ENCODE measurements around the gene TEX52.
"Not testable (repeated sequence)": the region's sequence is repeated elsewhere in the genome, so short reads cannot be mapped to it uniquely, and the experiment has no call there.

The TEX52 gene

DNA sequence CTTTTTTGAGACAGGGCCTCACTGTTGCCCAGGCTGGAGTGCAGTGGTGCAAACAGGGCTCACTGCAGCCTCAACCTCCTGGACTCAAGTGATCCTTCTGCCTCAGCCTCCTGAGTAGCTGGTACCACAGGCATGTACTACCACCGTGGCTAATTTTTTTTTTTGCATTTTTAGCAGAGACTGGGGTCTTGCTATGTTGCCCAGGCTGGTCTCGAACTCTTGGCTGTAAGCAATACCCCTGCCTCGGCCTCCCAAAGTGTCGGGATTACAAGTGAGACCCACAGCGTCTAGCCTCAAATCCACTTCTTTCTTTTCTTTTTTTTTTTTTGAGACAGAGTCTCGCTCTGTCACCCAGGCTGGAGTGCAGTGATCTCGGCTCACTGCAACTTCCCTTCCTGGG lies 6.6 kb upstream of the TEX52 start:
- not testable (repeated sequence) for DNase-seq

- no peak for DNase-seq
These were observed 6.0 kb upstream of the TEX52 start for GRCh38 chr12:2862876-2863275.

GRCh38 chr12:2860170-2860569 lies 3.3 kb upstream of the TEX52 start:
- DNase-seq: no peak

DNA sequence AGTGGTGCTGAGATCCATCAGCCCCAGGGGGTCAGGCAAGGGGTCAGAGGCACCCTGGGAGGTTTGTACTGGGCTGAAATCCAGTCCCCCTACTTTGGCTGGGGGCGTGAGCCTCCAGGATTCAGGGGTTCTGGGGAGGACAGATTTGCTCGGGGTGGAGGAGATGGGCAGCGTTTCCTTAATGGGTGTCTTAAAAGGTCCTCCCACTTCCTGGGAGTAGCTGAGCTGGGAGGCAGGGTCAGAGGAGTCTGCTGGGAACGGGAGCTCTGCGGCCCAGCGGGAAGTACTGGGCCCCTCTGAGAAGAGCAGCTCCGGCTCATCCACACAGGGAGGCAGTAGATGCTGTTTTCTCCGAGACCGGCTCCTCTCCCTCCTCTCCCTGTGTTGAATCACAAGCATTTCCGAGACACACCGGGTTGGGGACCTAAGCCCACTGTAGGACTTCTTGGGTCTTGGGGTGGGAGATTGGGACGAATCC lies 2.1 kb upstream of the TEX52 start:
- no peak for DNase-seq

- no peak for DNase-seq
These were observed 1.5 kb upstream of the TEX52 start for GRCh38 chr12:2858334-2858733.

GRCh38 chr12:2857576-2857975 lies 737 bp upstream of the TEX52 start:
- no peak for DNase-seq

- DNase-seq: no peak
These were observed 788 bp downstream of the TEX52 start for GRCh38 chr12:2856051-2856450.

DNA sequence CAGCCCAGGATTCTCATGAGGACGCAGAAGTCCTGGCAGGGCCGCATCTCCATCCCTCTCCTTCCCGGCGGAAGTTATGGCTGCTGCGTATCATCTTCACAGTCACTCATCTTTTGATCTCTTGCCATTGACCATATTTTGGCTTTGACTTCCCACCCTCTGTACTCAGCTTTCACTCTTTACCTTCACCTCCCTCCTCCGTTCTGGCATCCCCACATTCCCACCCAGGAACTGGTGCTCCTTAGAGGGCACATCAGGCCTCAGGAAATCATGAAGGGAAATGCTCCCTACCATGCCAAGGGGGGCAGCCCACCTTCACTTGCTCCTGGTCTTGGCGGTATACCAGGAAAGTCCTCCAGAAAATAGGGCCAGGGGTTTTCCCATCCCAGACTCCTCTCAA lies 1.3 kb downstream of the TEX52 start:
- no peak for DNase-seq

- DNase-seq: no peak
These were observed 2.0 kb downstream of the TEX52 start for GRCh38 chr12:2854669-2855453.

DNA sequence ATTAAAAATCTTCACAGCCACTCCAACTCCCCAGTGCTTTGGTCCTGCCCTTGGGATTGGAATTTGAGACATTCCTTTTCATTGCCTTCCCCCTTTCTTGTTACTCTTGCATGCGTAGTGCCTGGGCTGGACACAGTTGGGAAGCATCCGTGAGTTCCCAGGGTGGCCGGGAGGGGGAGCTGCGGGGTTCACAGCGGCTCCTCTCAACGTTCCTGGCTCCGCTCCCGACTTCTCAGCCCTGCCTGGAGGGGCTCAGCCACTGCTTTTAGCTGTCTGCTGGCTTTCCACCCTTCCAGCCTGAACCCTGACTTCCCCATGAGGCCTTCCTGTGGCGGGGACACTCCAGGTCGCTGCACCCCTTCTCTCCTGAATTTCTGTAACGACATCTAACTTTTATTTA lies 3.2 kb downstream of the TEX52 start:
- DNase-seq: peak; percentile 28

- DNase-seq: no peak
These were observed 4.9 kb downstream of the TEX52 start for GRCh38 chr12:2851931-2852330.

DNA sequence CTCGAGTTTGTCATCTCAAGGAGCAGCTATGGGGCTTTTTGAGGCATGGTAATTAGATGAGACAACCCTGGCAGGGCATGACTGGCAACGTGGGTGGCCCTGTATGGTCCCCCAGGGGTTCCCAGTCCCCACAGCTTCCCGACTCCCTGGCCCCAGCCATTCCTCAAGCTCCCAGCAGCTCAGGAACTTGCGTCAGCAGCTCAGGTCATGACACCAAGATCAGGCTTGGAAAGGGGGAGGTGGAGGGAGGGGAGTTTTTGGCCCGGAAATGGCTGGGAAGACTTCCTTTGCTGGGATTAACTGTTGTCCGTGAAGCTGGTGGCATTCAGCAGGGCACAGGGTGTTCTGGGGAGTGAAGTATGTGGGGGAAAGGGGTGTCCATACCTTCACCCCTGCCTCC lies 11.6 kb downstream of the TEX52 start:
- DNase-seq: no peak

- no peak for DNase-seq
These were observed 12.1 kb downstream of the TEX52 start for GRCh38 chr12:2844786-2845185.

DNA sequence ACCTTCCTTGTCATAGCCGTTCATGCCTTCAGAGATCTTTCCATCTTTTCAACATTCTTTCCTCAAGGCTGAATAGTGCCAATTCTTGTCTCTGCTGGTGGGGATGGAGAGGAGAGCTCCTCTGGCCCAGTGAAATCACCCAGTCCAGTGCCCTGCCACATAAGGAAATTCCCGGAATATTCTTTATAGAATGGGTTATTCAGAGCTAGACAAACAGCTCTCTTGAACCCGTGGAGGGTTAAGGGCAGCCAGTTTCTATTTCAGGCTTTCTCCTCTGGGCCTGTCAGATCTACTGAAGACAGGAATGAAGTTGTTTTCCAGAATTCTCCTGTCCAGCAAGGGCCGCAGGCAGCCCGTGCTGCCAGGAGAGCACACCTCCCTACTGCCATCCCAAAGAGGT lies 13.9 kb downstream of the TEX52 start:
- no peak for DNase-seq

DNA sequence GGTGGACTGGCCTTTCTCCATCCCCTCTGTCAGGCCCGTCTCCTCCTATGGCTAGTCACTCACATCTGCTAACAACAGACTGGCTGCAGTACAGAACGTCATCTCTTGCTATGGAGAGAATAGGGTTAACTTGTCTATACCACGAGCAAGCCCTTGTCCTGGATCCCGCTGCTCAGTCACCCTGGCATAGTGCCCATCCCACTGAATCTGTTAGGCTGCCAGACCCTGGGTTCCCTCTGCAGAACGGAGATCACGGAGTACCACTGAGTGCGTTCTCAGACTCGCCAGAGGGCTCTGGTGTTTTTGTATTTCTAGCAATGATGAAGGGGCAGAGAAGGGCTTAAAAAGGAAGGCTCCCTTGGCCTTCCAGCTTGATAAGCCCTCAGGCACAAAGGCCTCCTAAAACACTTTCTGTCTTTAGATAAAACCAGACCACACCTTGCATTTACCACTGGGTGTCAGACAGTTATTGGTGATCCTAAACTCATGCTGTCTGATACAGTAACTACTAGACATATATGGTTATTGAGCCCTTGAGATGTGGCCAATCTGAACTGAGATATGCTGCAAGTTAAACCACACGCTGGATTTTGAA lies 15.7 kb downstream of the TEX52 start:
- DNase-seq: no peak

GRCh38 chr12:2836574-2836973 lies 20.3 kb downstream of the TEX52 start:
- DNase-seq: no peak

DNA sequence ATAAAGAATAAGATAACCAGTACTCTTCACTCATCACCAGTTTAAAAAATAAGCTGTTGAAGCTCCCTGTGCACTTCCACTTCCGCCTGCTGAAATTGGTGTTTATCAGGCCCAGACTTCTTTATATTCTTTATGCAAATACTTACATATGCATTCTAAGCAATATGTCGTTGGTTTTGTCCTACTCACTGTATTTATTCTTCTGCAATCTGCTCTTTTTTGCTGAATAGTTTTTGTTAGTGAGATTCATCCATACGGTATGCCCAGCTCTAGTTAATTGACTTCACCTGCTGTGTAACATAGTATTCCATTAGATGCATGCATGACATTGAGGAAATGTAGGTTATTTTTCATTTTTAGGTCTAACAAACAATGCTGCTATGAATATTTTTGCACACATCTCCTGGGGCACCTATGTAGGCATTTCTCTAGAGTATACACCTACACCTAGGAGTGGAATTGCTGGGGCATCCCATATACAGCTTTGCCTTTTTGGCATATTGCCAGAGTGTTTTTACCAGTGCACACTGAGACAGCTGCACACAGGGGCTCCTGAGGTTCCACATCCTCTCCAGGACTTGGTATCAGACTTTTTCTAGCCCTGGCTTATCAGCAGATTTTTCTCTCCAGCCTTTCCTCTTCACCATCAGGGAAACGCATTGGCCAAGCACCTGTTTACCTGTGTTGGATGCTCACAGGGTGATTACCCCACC lies 21.0 kb downstream of the TEX52 start:
- DNase-seq: no peak

DNA sequence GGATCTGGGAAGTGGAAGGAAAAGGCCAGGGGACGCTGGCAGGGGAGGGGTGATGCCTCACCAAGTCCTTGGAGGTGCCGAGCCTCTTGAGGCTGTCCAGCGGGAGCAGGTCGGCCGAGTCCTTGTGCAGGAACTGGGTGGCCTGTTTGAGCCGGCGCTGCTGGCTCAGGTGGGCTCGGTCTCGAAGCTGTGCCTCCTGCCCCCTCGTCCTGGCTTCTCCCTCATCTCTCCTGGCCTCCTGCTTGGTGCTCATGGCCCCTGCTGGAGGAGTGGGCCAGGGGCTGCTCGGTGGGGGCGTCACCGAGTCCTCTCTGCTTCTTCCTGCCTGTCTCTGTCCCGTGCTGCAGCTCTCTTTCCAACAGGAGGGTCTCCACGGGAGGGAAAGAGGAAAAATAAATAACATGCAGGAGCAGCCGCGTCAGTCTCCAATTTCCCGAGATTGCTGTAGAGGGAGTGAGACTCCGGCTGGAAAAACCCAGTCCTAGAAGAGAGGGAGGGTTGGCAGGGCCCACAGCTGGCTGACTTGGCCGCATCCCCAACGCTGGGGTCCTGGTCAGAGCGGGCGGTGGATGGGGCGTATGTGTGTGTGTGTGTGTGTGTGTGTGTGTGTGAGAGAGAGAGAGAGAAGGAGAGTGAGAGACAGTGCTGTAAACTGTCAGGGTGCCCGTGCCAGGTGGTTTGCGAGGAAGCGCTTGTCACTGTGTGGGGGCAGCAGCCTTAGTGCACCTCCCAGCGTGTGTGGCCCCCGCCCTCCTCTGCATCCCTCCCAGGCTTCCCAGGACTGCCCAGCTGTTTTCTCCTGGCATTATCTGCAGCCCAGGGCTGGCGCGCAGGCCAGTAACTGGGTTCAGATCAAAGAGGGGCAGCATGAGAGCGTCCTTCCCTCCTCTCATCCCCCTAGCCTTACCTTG lies 22.0 kb downstream of the TEX52 start, which contains the start of gene NRIP2:
TSS of gene NRIP2 (minus strand) at position 455 of the 911 bp plus-strand sequence. CDS start at position 403, 52 bp downstream.
- DNase-seq: no peak

- DNase-seq: no peak
These were observed 23.0 kb downstream of the TEX52 start for GRCh38 chr12:2833810-2834209.

DNA sequence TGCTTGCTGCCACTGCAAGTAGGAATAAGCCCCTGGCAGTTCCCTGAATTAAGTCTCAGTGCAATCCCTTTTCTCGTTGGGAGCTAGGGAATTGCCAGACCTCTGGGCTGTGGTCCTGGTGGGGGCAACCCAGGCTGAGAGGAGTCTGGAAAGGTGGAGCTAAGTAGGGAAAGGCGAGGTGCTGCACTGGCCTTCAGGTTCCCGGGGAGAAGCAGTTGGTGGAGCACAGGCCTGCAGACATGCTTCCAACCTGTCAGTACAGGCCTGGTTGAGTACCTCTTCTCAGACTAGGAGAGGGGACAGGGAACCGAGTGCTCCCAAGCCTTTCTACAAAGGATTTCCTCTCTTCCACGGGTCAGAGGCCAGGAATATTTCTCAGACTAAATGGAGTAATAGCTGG lies 23.5 kb downstream of the TEX52 start:
- DNase-seq: no peak

GRCh38 chr12:2832550-2833127 lies 24.2 kb downstream of the TEX52 start:
- DNase-seq: no peak

GRCh38 chr12:2829275-2829674 lies 27.6 kb downstream of the TEX52 start:
- DNase-seq: no peak

Measured in CD4-positive, alpha-beta T cell treated with Interleukin-10 for 1 hour (primary cell).